ENCODE measurements around the gene NDUFB6.

DNA sequence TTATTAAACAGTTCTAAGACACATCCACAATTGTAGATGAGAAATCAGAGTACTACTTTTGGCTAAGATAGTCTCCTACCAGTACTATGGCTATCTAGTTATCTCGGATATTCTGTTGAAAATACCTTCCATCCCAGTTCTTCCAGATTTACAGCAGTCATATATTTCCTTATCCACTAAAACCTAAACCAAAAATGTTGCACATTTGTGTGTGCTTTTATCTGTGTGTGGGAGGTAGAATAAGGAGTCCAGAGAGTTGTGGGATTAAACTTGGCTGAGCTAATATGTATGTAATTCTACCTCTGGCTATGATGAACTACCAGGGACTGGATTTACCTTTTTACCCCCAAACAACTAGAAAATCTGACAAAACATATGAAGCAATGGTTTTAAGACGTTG, 17.5 kb upstream of the NDUFB6 start:
- no peak for TF ChIP-seq CTCF (IDR thresholded peaks at IDR 0.05; ENCODE audit: low read depth, low read length)
- TF ChIP-seq EZH2phosphoT487 (IDR thresholded peaks at IDR 0.05; ENCODE audit: low read depth), result no peak

Data from OCI-LY3 (cell line).